Cardiac muscle cell (in vitro differentiated cells and primary cell): ENCODE results near the gene FAM47E. TPM values are rescaled to one million over a fixed set of nuclear protein-coding genes. Genes with fewer than 3 reads are reported as not detected.

Source experiments
- DNase-seq, 2 donors: peaks; one replicate each; pipeline versions ENCODE4 v3.0.0 to v3.0.0-alpha.2; 2010 to 2017; ENCODE audit warnings: low read depth in 1 of 2, low spot score in 1 of 2
- H3K27ac ChIP-seq: fragments of 200-600 bp; sonication (generic); 2 replicates; pipeline ENCODE4 v1.5.1; 2016
- H3K27me3 ChIP-seq: fragments of 200-600 bp; sonication (generic); 2 replicates; pipeline ENCODE4 v1.6.0; 2016; ENCODE audit warnings: control low read depth
- H3K36me3 ChIP-seq: fragments of 200-600 bp; sonication (generic); 2 replicates; pipeline ENCODE4 v1.5.1; 2016; ENCODE audit warnings: control low read depth
- H3K4me1 ChIP-seq: fragments of 200-600 bp; sonication (generic); 2 replicates; pipeline ENCODE4 v1.8.1; 2017; ENCODE audit warnings: low read depth, mild to moderate bottlenecking, mixed run types
- H3K4me3 ChIP-seq: fragments of 200-600 bp; sonication (generic); 2 replicates; pipeline ENCODE4 v1.5.1; 2016; ENCODE audit warnings: mild to moderate bottlenecking
- H3K9me3 ChIP-seq: fragments of 200-600 bp; sonication (generic); 2 replicates; pipeline ENCODE4 v1.5.1; 2017; ENCODE audit warnings: low read depth, mild to moderate bottlenecking, control low read depth
- polyA plus RNA-seq: library from polyadenylated mRNA; unstranded; fragments of >200 nt; fragmentation: Nextera tagmentation; extraction: Ambion mirVana; gene quantifications from 2 replicates; pipeline ENCODE4 v1.2.1, GENCODE V29; 2016
- total RNA-seq: library from RNA; depleted of rRNA; stranded (reverse); fragments of >200 nt; gene quantifications from 2 replicates; pipeline ENCODE4 v1.2.3, GENCODE V29; 2016
- TF ChIP-seq, protein P1 (sequence below): IDR thresholded peaks from 2 replicates; pipeline ENCODE4 v1.5.1; 2012; ENCODE audit warnings: low read depth, mild to moderate bottlenecking, low read length

FAM47E gene
- total and polyA plus RNA-seq, 2 experiments from 2014 or later, result 2.4 to 7.4 TPM

DNA sequence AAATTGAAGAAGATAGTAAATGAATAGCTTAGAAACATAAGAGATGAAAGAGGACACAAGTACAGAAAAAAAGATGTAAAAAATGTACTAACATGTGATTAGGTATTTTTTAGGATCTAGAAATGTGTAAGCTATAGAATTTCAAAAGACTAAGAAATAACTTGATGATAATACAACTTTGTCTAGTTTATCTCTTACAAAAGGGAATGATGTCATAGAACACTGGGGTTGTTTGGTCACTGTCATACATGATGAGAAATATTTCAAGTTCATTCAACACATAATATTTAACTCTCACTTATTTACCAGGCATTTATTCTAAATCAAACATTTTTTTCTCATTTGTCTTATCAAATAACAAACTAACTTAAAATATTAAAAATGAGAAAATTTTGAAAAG is 73.6 kb downstream of the FAM47E start:
- Histone ChIP-seq H3K9me3 (no peaks in the 10 kb centered on the region), H3K27ac (no peak overlapping the region), H3K36me3 (no peaks in the 10 kb centered on the region), H3K4me1 (no peaks in the 10 kb centered on the region), H3K4me3 (no peak overlapping the region), H3K27me3 (no peaks in the 10 kb centered on the region)
- no peak for DNase-seq
- TF ChIP-seq, protein P1, sequence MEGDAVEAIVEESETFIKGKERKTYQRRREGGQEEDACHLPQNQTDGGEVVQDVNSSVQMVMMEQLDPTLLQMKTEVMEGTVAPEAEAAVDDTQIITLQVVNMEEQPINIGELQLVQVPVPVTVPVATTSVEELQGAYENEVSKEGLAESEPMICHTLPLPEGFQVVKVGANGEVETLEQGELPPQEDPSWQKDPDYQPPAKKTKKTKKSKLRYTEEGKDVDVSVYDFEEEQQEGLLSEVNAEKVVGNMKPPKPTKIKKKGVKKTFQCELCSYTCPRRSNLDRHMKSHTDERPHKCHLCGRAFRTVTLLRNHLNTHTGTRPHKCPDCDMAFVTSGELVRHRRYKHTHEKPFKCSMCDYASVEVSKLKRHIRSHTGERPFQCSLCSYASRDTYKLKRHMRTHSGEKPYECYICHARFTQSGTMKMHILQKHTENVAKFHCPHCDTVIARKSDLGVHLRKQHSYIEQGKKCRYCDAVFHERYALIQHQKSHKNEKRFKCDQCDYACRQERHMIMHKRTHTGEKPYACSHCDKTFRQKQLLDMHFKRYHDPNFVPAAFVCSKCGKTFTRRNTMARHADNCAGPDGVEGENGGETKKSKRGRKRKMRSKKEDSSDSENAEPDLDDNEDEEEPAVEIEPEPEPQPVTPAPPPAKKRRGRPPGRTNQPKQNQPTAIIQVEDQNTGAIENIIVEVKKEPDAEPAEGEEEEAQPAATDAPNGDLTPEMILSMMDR, result no peak

DNA sequence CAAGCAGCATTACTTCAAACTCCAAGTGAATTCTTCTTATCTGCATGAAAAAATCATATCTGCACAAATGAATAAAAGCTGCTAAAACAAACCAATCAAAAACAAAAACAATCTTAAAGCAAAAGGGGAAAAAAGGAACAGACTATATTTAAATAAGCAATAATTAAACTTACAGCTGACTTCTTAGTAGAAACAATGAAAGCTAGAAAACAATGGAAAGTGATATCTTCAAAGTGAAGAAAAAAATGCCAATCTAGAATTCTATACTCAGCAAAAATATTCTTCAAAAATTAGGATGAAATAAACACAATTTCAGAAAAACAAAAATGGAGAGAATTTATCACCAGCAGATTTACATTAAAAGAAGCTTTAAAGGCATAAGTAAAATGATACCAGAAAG is 75.0 kb downstream of the FAM47E start:
- Histone ChIP-seq H3K27me3 (no peaks in the 10 kb centered on the region), H3K4me3 (no peak overlapping the region), H3K36me3 (no peaks in the 10 kb centered on the region), H3K4me1 (no peaks in the 10 kb centered on the region), H3K27ac (no peak overlapping the region), H3K9me3 (no peaks in the 10 kb centered on the region)
- no peak for DNase-seq
- TF ChIP-seq, protein P1, result no peak

Other genes starting within 250 kb of the FAM47E start
- not detected in 2 replicates for gene CXCL9, start 244.2 kb upstream of the FAM47E start, total RNA-seq
- not detected in 2 replicates for gene CXCL9, start 244.2 kb upstream of the FAM47E start, polyA plus RNA-seq
- not detected in 2 replicates for gene CXCL10, start 228.2 kb upstream of the FAM47E start, total RNA-seq
- gene CXCL10, start 228.2 kb upstream of the FAM47E start, polyA plus RNA-seq, result not detected in 2 replicates
- gene CXCL11, start 215.7 kb upstream of the FAM47E start, total RNA-seq, result not detected in 2 replicates
- gene CXCL11, start 215.7 kb upstream of the FAM47E start, polyA plus RNA-seq, result not detected in 2 replicates
- 2.0 and 3.2 TPM in 2 replicates for gene ART3, start 177.0 kb upstream of the FAM47E start, total RNA-seq
- 2.4 and 7.6 TPM in 2 replicates for gene ART3, start 177.0 kb upstream of the FAM47E start, polyA plus RNA-seq
- gene NUP54, start 103.3 kb upstream of the FAM47E start, total RNA-seq, result 22.0 and 22.9 TPM in 2 replicates
- 31.6 and 40.4 TPM in 2 replicates for gene NUP54, start 103.3 kb upstream of the FAM47E start, polyA plus RNA-seq
- gene SCARB2, start 37.9 kb upstream of the FAM47E start, total RNA-seq, result 54.4 and 78.6 TPM in 2 replicates
- 40.5 and 71.2 TPM in 2 replicates for gene SCARB2, start 37.9 kb upstream of the FAM47E start, polyA plus RNA-seq
- 14.6 and 21.8 TPM in 2 replicates for gene STBD1, start 55.0 kb downstream of the FAM47E start, total RNA-seq
- gene STBD1, start 55.0 kb downstream of the FAM47E start, polyA plus RNA-seq, result 22.6 and 30.5 TPM in 2 replicates
- not detected in 2 replicates for gene CCDC158, start 169.4 kb downstream of the FAM47E start, total RNA-seq
- 0.06 TPM in 1 of 2 replicates, not detected in the other for gene CCDC158, start 169.4 kb downstream of the FAM47E start, polyA plus RNA-seq
- gene SHROOM3, start 183.5 kb downstream of the FAM47E start, total RNA-seq, result 43.4 and 47.7 TPM in 2 replicates
- 13.7 and 21.6 TPM in 2 replicates for gene SHROOM3, start 183.5 kb downstream of the FAM47E start, polyA plus RNA-seq